ENCODE measurements around the gene POR.

POR gene

GRCh38 chr7:75955331-75955955 lies 40.5 kb downstream of the POR start:
- peak; percentile 6 for DNase-seq

DNA sequence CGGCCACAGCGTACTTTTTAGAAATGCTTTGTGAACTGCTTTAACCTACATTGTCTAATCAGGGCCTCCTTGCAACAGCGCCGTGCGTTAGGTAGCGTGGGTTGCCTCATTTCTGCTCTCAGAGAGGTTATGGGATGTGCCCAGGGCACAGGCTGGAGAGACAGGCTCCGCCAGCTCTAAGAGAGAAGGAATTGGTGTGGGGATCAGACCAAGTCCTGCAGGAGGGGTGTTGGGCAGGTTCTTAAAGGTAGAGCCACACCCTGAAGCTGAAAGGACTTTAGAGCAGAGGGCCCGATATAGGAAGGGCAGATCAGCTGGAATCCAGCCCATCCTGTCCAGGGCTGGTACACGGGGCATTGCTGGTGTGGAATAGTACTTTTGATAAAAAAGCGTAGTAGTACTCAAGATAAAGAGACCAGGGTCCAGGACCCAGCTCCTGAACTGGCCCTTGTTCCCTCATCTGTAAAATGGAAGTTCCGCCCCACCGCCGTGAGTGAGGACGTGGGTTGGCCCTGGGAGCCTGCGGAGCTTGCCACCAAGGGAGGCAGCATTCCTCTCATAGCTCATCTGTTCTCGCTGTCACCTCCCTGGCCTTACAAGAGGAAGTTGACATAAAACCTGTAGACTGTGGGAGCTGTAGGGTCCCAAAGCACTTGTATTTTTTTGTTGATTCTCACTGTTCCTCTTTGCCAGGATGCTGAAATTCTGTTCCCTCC lies 42.2 kb downstream of the POR start:
- DNase-seq = no peak

DNA sequence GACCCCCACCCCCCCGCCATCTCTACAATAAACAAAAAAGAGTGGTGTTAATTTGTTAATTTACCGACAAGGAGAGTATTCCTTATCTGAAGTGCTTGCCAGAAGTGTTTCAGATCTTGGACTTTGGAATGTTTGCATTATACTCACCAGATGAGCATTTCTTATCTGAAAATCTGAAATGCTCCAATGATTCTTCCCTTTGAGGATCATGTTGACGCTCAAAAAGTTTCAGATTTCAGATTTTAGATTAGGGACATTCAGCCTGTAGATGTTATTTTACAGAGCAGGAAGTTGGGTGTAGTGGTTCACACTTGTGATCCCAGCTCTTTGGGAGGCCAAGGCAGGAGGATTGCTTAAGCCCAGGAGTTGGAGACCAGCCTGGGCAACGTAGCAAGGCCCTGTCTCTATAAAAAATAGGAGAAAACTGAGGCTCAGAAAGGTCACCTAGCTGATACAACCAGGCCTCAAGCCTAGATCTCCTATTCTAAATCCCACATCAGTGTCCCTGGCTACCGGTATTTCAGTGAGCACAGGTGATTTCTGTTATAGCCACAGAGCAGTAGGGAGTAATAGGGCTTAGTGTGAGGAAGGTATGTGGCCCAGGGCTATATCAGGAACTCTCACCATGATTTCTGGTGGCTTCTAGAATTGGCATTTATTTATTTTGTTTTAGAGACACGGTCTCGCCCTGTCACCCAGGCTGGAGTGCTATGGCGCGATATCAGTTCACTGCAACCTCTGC lies 44.0 kb downstream of the POR start:
- DNase-seq = no peak

DNA sequence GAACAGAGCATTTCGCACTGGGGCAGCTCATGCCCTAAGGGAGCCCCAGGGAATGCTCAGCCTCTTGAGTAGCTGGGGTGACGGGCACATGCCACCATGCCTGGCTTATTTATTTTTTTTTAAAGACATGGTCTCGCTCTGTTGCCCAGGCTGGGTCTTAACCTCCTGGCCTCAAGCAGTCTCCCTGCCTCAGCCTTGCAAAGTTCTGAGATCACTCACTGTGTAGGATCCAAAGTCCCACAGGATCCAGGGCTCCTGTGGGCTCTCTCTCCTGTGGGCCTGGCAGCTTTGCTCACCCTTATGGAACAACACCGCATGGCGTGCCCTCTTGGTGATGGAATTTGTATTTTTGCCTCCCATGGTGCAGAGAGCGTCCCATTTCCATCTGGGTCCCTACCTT lies 45.4 kb downstream of the POR start:
- DNase-seq = no peak

DNA sequence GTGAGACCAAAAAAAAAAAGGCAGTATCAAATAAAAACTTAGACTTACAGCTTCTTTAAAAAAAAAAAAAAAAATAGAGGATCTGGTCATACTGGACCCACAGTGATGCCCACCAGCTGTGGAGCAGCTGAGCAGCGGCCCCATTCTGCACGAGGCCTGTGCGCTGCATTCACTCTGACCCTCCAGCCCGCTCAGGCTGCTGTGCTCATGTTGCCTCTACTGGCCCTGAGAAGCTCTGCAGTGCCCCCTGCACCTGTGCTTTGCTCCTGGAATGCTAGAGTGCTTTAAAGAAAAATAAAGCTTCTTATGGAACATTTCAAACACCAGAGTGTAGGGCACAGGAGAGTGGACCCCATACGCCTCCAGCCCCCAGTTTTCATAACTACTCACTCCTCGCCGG lies 46.3 kb downstream of the POR start:
- no peak for DNase-seq

- no peak for DNase-seq
These were observed 47.8 kb downstream of the POR start for GRCh38 chr7:75962607-75963380.

- no peak for DNase-seq
These were observed 48.5 kb downstream of the POR start for GRCh38 chr7:75963381-75963995.

DNA sequence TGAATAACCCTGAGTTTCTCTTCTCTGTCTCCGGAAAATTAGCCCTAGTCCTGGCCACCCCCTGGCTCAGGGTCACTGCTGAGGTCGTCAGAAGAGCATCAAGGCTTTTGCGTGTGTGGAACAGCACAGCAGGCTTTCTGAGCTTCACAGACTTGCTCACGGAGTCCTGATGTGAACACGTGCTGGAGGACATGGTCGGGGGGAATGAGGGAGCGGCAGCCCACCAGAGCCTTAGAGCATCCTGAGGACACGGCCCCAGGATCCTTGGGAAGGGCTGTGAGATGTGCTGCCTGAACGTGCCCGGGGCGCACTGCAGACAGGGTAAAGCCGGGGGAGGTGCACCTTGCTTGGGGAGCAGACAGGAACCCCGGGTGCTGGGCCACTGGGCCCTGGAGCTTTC lies 50.7 kb downstream of the POR start:
- DNase-seq = no peak

GRCh38 chr7:75966190-75966961 lies 51.4 kb downstream of the POR start:
- no peak for DNase-seq

DNA sequence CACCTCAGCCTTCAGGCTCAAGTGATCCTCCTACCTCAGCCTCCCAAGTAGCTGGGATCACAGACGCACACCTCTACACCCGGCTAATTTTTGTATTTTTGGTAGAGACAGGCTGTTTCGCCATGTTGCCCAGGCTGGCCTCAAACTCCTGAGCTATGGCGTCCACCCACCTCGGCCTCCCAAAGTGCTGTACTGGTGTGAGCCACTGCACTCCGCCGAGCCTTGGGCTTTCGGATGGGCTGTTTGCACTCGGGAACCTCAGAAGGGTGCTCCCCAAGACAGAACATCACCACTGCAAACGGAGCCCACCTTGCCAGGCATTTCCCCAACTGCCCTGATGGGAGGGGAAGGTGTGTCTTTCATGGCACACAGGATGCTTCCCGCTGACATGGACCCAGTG lies 52.1 kb downstream of the POR start:
- no peak for DNase-seq

DNA sequence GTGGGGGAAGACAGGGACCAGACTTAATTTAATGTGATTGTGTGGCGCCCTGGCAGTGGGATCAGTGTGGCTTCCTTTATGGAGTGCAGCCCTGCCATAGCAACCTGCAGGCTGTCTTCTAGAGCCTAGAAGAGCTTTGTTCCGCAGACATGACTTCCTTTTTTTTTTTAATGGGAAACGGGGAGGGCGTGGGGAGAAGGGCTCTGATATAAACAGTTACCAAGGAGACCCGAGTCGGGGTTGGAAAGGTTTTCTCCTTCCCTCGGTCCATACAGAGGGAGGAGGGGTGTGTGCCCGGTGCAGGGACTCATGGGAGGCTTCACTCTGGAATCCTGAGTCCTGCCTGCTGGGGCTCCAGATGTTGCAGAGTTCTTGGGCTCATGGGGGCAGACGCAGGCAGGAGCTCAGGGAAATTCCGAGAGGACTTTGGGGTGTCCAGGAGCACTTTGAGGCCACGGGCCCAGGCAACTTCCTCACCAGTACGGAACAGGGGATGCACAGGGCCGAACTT lies 52.6 kb downstream of the POR start:
- DNase-seq = no peak

DNA sequence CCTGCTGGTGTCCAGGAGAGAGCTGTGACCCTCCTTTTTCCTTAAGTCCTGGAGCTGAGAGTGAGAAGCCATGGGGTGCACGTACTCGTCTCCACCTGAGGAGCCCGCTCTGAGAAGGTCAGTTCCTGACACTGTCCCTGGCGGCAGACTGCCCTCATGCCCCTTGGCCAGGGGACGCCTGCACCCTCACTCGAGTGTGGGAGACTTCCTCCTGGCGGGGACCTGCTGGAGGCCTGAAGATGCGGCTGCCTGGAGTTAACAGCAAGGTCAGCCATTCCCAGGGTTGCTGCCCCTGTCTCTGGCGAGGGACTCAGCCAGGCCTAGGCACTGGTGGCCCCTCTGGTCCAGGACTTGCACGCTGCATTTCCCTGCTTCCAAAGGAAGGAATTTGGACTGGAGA lies 53.1 kb downstream of the POR start:
- DNase-seq = no peak

- DNase-seq = no peak
These were observed 53.6 kb downstream of the POR start for GRCh38 chr7:75968561-75969001.

GRCh38 chr7:75969182-75969581 lies 54.2 kb downstream of the POR start:
- no peak for DNase-seq

DNA sequence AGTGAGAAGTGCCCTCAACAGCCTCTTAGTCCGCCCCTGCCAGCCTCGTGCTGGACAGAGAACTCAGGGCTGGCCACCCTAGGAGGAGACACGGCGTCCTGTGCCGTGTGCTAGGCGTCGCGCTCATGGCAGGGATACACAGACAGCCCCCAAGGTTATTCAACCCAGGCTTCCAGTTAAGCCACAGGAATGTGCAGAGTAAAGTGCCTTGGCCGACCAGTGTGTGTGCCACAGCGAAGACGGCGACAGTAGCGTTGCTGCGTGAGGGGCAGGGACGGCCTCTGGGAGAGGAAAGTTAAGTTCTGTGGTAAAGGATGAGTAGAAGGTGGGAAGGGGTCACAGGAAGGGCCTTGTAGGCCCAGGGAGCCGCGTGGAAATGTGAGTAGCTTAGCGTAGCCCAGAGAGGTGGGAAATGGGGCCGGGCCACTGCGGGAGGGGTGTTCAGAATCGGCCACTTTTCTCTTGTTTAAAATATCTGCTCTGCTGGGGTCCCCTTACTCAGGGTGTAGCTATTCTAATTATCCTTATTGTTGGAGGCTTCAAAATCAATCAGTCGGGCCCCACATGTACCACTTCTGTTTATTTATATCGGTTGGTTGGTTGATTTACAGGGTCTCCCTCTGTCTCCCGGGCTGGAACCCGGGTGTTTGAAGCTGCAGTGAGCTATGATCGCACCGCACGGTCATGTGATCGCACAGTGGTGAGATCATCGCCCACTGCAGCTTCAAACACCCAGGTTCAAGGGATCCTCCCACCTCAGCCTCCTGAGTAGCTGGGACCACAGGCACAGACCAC lies 54.9 kb downstream of the POR start:
- no peak for DNase-seq

DNA sequence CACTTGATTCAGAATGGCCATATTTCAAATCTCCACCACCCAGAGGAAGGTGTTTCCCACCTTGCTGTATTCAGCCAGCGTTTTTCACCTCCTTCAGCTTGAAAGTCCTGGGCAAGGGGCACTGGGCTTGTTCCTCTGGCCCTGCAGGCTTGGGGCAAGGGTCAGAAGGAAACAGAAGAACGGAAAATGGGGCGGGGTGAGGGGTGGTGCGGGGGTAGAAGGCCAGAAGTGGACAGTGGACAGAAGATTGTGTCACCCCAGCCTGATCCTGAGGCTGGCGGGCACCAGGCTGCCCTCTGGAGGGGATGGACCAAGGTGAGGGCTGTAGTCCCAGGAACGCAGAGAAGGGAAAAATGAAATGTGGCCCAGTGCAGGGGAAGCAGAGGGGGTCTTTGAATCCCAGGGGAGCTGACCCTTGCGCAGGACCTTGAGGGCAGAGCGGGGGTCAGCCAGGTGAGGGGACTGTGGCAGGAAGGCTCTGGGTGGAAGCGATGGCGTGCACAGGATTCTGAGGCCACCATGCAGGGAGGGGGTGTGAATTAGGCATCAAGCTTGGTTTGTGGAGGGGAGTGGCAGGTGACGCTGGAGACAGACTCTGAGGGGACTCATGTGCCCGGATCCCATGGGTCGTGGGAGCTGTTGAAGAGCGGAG lies 56.5 kb downstream of the POR start:
- no peak for DNase-seq

DNA sequence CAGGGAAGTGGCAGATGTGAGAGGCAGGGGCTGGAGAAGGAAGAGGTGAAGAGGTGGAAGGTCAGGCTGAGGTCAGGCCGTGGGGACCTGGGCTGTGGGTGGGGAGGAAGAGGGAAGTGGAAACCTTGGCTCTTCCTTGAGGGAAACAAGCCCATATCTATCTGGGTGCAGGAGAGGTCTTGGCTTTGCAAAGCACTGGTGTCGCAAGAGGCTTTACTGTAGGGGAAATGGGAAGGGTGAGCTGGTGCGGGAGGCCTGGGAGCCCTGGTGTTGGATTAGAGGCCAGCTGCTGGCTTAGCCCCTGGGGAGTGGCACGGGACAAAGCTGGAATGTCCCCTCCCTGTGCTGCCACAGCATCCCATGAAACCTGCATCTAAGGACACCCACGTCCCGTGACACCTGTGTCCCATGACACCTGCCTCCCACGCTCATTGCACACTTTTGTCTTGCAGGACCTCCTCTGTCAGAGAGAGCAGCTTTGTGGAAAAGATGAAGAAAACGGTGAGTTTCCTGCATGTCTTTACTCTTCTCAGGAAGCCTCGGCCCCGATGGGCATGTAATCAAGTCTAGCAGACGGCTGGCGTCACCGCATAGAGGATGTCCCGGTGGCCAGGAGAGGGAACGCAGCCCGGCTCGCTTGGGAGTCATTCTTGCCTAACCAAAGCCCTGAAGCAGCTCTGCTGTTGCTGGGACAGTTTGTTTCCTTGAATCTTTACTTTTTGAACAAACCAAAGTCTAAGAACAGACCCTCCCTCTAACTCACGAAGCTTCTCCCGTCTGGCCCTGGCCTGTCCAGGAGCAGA lies 57.2 kb downstream of the POR start:
- DNase-seq = no peak

- peak; percentile 13 for DNase-seq
These were observed 62.8 kb downstream of the POR start for GRCh38 chr7:75977743-75978142.

DNA sequence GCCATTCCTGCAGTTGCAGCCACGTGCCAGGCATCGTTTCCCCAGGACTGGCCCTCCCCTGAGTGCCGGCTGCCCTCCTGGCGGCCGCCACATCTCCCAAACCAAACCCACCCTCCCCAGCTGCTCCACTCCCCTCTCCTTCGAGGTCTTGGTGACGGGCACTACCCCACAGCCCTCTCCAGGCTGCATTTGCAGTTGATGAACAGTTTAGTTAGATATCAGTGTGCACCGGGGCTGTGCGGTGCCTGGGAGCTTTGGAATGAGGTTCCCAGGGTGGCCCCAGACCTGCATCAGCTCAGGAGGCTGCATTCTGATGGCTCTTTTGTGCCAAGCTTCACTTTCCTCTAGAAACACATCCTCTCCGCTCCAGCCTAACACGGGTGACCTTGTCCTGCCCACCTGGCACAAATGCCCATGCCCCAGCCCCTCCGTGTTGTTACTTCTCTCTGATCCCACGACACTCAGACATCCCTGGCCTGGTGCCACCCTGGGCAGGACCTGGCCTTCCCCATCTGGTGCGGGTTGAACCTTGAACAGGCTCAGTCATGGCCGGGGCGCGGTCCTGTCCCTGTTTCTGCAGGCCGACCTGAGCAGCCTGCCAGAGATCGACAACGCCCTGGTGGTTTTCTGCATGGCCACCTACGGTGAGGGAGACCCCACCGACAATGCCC lies 64.9 kb downstream of the POR start:
- DNase-seq = no peak
